Stimulated activated CD4-positive, alpha-beta T cell treated with anti-CD3 and anti-CD28 coated beads, Interleukin-12 subunit alpha, Interleukin-12 subunit beta, amount 100 ng/mL, for 48 hours (primary cell): ENCODE data around the gene RDH16.
A peak's percentile ranks its signal among the peaks of the same experiment; 100 is the strongest.

Experiments
- DNase-seq, 3 donors: peaks; one replicate each; pipeline ENCODE4 v3.0.0-alpha.2; 2020; ENCODE audit warnings: low read depth in 2 of 3, low spot score in 1 of 3

The RDH16 gene, protein sequence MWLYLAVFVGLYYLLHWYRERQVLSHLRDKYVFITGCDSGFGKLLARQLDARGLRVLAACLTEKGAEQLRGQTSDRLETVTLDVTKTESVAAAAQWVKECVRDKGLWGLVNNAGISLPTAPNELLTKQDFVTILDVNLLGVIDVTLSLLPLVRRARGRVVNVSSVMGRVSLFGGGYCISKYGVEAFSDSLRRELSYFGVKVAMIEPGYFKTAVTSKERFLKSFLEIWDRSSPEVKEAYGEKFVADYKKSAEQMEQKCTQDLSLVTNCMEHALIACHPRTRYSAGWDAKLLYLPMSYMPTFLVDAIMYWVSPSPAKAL

GRCh38 chr12:56957229-56958052 is at the start of gene RDH16:
Gene RDH16, minus strand, starts transcription at chr12:56957608. Its CDS starts 146 bp downstream, at chr12:56957462.
- no peak for DNase-seq

DNA sequence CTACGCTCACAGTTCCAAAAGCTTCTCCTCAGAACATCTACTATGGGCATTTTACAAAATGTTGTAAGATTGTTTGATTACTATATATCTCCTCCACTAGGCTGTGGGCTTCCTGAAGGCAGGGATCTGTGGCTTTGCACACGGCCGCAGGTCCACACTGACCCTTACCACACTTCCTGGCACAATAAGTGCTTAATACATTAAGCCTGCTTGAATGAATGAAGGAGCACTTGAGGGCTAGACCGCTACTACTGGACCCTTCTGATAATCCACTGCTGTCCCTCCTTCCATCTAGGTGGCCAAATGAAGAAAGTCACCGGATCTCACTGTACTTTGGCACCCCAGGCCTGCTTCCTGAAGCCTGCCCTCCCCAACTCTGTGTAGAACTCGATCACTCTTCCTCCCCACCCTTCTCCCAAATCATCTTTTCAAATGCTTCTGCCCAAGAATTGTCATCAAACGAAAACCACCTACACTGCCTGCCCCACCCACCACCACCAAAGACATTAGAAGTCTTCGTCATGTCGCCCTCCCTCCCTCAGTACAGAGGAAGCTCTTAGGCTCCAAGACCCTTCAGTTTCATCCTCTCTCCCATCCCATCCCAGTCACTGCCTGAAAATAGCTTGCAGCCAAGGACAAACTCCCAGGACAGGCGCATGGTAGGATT is 49.5 kb upstream of the RDH16 start:
- no peak for DNase-seq

DNA sequence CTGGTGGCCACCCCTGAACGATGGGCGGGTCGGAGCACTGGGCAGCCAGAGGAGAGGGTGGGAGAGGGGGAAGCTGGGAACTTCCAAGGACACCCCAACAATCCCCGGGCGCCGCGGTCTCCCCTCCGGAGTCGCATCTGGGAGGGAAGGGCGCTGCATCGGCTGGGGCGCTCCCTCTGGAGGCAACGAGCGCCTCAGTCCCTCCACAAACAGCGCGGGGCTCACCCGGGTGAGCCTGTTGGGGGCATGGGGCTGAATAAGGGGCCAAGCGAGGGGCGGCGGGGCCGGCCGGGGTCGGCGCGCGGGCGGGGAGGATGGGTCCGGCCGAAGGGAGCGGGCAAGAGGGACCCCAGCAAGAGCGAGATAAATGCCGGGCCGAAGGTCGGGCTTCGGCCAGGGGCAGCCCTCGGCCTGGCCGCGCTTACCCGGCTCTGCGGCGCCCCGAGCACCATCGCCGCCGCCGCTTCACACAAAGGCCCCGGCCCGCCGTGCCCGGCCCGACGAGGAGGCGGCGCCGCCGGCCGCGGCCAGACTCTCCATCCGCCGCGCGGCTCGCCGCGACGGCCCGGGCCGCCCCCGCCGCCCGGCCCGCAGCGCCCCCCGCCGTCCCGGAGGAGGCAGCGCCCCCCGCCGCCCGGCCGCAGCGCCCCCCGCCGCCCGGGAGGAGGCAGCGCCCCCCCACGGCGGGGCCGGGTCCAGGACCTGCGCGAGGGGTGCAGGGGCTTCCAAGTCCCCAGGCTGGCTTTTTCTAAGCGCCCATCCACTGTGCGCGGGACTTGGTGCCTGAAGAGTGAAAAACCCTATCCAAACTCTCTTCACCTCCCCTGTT is 48.8 kb upstream of the RDH16 start, which contains the start of gene ZBTB39:
ZBTB39 (minus strand) TSS at position 567 of the 829 bp plus-strand sequence. CDS start 1,629 bp downstream, outside the sequence.
- peak; percentile 31 to 59 (median 44) for DNase-seq

GRCh38 chr12:57004651-57005050 is 47.2 kb upstream of the RDH16 start:
- DNase-seq, result no peak

GRCh38 chr12:57003395-57003794 is 46.0 kb upstream of the RDH16 start:
- no peak for DNase-seq

DNA sequence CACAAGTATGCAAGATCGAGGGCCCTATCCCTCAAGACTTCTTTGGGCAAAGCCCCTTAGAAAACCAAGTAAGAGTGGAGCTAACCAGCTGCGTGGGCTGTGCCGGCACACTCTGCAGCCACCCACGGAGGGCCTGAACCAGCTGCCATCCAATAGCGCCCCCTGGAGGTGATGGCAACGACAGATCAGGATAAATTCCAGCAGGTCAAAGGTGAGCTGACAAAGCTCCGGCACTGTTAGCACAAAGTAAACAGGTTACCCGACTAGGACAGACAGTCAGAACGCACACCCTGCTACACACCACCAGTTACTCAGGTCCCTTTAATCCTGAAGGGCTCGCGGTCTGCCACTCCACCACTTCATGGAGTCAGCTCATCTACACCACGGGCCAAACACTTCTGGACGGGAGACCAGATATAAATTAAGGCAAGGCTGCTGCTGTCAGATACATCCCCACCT is 44.1 kb upstream of the RDH16 start:
- peak; percentile 63 to 77 (median 72) for DNase-seq

DNA sequence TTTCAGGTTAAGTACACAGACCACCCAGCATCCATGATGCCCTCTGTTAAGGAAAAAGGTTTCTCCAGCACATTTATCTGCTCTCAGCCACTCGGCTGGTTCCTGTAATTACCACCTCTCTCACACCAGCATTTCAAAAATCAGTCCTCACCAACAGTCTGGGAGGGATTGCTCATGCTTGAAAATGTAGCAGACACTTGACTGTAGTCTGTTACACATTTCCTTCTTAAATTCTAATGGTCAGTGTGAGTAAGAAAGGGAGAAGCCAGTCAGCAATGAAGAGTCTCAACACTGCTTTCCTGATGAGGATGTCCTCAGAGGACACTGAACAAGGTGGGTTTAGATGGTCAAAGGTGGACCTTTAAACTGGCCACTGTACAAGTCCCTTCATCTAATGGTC is 43.0 kb upstream of the RDH16 start:
- no peak for DNase-seq

GRCh38 chr12:56999456-56999855 is 42.0 kb upstream of the RDH16 start:
- no peak for DNase-seq

DNA sequence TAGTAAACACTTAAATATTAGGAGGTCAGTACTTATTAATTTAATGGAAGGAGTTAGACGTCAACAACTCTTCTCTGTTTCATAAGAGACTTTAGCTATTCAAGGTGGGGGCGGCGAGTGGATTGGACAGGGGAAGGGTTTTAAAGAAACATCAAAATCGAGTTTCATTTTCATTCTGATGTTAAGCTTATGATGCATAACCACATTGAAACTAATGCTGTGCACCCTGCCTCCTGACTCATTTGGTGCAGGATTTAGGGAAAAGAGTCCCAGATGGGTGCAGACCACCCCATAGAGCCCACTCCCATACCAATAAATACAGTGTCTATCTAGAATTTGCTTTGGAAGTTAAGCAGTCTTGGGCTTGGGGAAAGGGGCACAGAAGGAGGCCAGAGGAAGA is 41.6 kb upstream of the RDH16 start:
- DNase-seq, result peak; percentile 34 to 55 (median 47)

DNA sequence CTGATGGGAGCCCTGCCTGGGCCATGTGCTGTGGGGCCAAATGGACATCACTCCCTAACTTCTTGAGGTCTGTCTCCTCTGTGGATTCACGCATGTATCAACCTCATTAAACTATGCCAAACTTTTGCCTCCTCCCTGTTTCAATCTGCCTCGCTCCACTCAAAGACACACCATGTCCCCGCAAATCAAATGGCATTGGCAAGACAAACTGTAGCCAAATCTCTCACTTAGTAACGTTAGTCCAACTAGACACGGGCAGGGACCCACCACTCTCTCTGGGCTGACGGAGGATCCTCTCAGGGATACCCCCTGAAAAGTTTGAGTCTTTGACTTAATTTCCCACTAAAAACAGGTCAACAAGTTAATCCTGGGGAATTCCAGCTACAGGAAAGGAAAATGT is 40.9 kb upstream of the RDH16 start:
- DNase-seq, result no peak

- no peak for DNase-seq
These were observed 39.6 kb upstream of the RDH16 start for GRCh38 chr12:56996793-56997545.

DNA sequence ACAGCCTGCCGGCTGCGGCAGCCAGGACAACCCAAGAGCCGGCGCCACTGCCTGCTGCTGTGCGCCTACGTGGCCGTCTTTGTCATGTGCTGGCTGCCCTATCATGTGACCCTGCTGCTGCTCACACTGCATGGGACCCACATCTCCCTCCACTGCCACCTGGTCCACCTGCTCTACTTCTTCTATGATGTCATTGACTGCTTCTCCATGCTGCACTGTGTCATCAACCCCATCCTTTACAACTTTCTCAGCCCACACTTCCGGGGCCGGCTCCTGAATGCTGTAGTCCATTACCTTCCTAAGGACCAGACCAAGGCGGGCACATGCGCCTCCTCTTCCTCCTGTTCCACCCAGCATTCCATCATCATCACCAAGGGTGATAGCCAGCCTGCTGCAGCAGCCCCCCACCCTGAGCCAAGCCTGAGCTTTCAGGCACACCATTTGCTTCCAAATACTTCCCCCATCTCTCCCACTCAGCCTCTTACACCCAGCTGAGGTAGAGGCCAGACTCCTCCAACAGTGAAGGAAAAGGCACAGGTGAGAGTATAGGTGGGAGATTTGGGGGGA is 38.6 kb upstream of the RDH16 start:
- DNase-seq, result no peak

DNA sequence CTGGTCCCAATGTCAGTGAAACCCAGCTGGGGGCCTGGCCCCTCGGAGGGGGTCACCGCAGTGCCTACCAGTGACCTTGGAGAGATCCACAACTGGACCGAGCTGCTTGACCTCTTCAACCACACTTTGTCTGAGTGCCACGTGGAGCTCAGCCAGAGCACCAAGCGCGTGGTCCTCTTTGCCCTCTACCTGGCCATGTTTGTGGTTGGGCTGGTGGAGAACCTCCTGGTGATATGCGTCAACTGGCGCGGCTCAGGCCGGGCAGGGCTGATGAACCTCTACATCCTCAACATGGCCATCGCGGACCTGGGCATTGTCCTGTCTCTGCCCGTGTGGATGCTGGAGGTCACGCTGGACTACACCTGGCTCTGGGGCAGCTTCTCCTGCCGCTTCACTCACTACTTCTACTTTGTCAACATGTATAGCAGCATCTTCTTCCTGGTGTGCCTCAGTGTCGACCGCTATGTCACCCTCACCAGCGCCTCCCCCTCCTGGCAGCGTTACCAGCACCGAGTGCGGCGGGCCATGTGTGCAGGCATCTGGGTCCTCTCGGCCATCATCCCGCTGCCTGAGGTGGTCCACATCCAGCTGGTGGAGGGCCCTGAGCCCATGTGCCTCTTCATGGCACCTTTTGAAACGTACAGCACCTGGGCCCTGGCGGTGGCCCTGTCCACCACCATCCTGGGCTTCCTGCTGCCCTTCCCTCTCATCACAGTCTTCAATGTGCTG is 38.0 kb upstream of the RDH16 start:
- no peak for DNase-seq

- no peak for DNase-seq
These were observed 36.9 kb upstream of the RDH16 start for GRCh38 chr12:56994231-56994746.

GRCh38 chr12:56993346-56993745 is 35.9 kb upstream of the RDH16 start:
- DNase-seq, result no peak

DNA sequence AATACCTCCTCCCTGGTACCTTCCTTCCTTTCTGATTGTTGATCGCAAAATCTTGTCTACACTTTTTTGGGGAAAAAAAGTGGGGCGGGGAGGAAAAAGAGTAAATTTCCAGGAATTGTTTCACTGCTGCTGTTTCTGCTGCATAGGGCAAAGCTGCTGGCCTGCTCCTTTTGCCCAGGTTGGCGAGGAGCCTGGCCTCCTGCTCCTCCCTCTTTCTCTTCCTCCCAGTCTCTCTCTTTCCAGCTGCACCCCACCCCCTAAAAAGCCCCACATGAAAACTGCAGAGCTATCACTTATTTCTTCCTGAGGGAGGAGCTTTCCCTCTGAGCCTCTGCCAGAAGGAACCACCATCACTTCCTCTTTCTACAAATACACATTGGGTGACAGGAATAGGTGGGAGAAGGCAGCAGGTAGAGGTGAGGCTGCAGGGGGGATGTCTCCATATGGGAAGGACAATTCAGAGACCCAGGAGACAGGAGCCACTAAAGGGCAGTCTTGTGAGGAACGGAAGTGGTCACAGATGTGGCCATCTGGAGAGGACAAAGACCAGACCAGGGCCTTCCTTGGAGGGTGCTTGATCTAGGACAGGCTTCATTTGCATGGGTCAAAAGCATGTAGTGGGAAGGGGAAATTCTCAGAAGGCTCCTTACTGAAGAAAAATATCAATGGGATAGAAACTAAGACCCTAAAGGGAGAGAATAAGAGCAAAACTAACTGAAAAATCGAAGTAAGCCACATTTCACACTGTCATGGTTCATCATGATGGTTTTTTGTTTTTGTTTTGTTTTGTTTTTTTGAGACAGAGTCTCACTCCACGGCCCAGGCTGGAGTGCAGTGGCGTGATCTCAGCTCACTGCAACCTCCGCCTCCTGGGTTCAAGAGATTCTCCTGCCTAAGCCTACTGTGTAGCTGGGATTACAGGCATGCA is 34.2 kb upstream of the RDH16 start:
- no peak for DNase-seq

GRCh38 chr12:56990648-56991318 is 33.4 kb upstream of the RDH16 start:
- DNase-seq, result no peak
